Heart right ventricle (tissue), 16 donors: Measurements from ENCODE around the gene DROSHA. TPM values are rescaled to one million over a fixed set of nuclear protein-coding genes. Genes with fewer than 3 reads are reported as not detected.
A peak's percentile ranks its signal among the peaks of the same experiment; 100 is the strongest.

Experiments used
- ATAC-seq, 8 donors: fragments of 200-7000 bp; cut with Tn5 transposase; one replicate each; pipeline ENCODE4 v1.9.1; 2020; ENCODE audit warnings: mild to moderate bottlenecking in 8 of 8, moderate library complexity in 8 of 8, moderate number of reproducible peaks in 1 of 8
- DNase-seq, 2 donors: peaks; one replicate each; pipeline ENCODE4 v3.0.0-alpha.2; 2020
- H3K27ac ChIP-seq, 10 donors: fragments of 200-600 bp; sonication (generic) in 2 of 10; one replicate each; pipeline versions ENCODE4 v1.5.0 to v1.8.0; 2020 to 2022; ENCODE audit warnings: mild to moderate bottlenecking in 3 of 10
- H3K27me3 ChIP-seq, 7 donors: fragments of 200-600 bp; one replicate each; pipeline ENCODE4 v1.8.0; 2021 to 2022; ENCODE audit warnings: mild to moderate bottlenecking in 2 of 7
- H3K36me3 ChIP-seq, 9 donors: fragments of 200-600 bp; sonication (generic) in 1 of 9; one replicate each; pipeline versions ENCODE4 v1.5.0 to v1.8.0; 2020 to 2022; ENCODE audit warnings: mild to moderate bottlenecking in 2 of 9
- H3K4me1 ChIP-seq, 9 donors: fragments of 200-600 bp; sonication (generic) in 1 of 9; one replicate each; pipeline versions ENCODE4 v1.5.0 to v1.8.0; 2020 to 2022; ENCODE audit warnings: mild to moderate bottlenecking in 4 of 9
- H3K4me3 ChIP-seq, 10 donors: fragments of 200-600 bp; sonication (generic) in 2 of 10; one replicate each; pipeline versions ENCODE4 v1.5.0 to v1.8.0; 2020 to 2022; ENCODE audit warnings: mild to moderate bottlenecking in 7 of 10, moderate library complexity in 2 of 10
- H3K9me3 ChIP-seq, 11 donors: fragments of 200-600 bp in 10 of 11; sonication (generic) in 2 of 11; one replicate each; pipeline versions ENCODE4 v1.5.0 to v1.8.0; 2013 to 2022; ENCODE audit warnings: mild to moderate bottlenecking in 2 of 11, control low read depth in 1 of 11, moderate library complexity in 1 of 11
- CTCF ChIP-seq, 9 donors: fragments of 200-600 bp; sonication (generic) in 2 of 9; IDR thresholded peaks; one replicate each; pipeline versions ENCODE4 v1.5.0 to v1.8.0; 2021 to 2022; ENCODE audit warnings: antibody characterized with exemption in 9 of 9, mild to moderate bottlenecking in 5 of 9, moderate library complexity in 1 of 9
- WGBS, 2 donors: extraction: QIAGEN DNeasy Blood & Tissue Kit; methylation state at CpG; one replicate each; pipeline ENCODE4 v1.1.7; 2013; ENCODE audit warnings: inconsistent platforms in 1 of 2; 5-methylcytosine and 5-hydroxymethylcytosine counted together
- intact Hi-C, 10 donors: fragments of 100-400 bp; cut with DNase I; formaldehyde crosslinking; loops; one replicate each; pipeline versions ENCODE4 v1.11.1 to v1.14.2; 2022
- polyA plus RNA-seq, 2 donors: library from polyadenylated mRNA; stranded (reverse); fragments of 200-250 nt; gene quantifications; one replicate each; pipeline ENCODE4 v1.2.3, GENCODE V29; 2013
- total RNA-seq, 10 donors: library from RNA; stranded (reverse); fragmentation: NEBNext Ultra II Directional in 3 of 10; extraction: Animal tissue kit (Norgen Biotek cat#: 25700) in 3 of 10; gene quantifications; one replicate each; pipeline versions ENCODE4 v1.2.1 to v1.2.4, GENCODE V29; 2021 to 2023
- donor health status: Arrhythmogenic right ventricular cardiomyopathy.
- donor health status: ischemic (EF 13 %, LVEDD 7.1; RV severe dilation, severe dysfunction).
- donor health status: healthy with polysubstance abuse.
- donor health status: DM: no; HTN: yes; CAD: no.
- donor health status: DM: no; HTN: no; CAD: no.
- donor health status: ischemic (EF 25% LVEDD 6.9; RV normal size, moderate dysfunction).
- donor health status: ischemic (EF 25% LVEDD 5.7; RV mildly dilated, moderate dysfunction).
- donor health status: healthy.
- donor health status: DM: yes; HTN: yes; CAD: no.
- donor health status: Ischemic cardiomyopathy.
- donor health status: ischemic (EF 35%, LVEDD 5.7; RV mildly dilated, moderate dysfunction).
- donor health status: nonischemic (EF 11% LVEDD 7.7; RV severe dilation, severe dysfunction).
- donor health status: DM: yes; HTN: yes; CAD: no.
- donor health status: PGD.
- donor health status: ischemic (EF 29% LVEDD 5.4; RV normal size, mild dysfunction).
- donor health status: nonischemic (EF 23%, LVEDD 6.1; RV moderate dilation, normal function).

DROSHA gene
- total and polyA plus RNA-seq, 12 donors: 29.8 to 47.6 (median 36.2) TPM

- WGBS, 2 donors: 91 to 96% methylated on average over 3 of the region's 3 CpGs
- H3K9me3 ChIP-seq: no peaks in the 10 kb centered on the region
- intact Hi-C loops: no loop called here
- no peaks in the 10 kb centered on the region for H3K27me3 ChIP-seq
- H3K4me3 ChIP-seq: no peak overlapping the region
- H3K4me1 ChIP-seq: peaks cover 0 to 28% (median 7%) of the 10 kb centered on the region in 9 donors
- no peak for TF ChIP-seq CTCF (IDR thresholded peaks at IDR 0.05)
- ATAC-seq (no peak), DNase-seq (no peak)
- H3K36me3 ChIP-seq: peaks cover 0 to 97% (median 15%) of the 10 kb centered on the region in 9 donors
- H3K27ac ChIP-seq: no peak overlapping the region
These were observed 115.3 kb downstream of the DROSHA start for GRCh38 chr5:31416547-31416946.

GRCh38 chr5:31415960-31416359 lies 115.9 kb downstream of the DROSHA start:
- ATAC-seq (no peak), DNase-seq (no peak)
- Histone ChIP-seq H3K4me1 (peaks cover 0 to 28% (median 7%) of the 10 kb centered on the region in 9 donors), H3K27me3 (no peaks in the 10 kb centered on the region), H3K27ac (no peak overlapping the region), H3K4me3 (no peak overlapping the region), H3K9me3 (no peaks in the 10 kb centered on the region), H3K36me3 (peaks cover 0 to 97% (median 15%) of the 10 kb centered on the region in 9 donors)
- intact Hi-C loops: no loop called here
- 79 to 86% methylated on average over 2 of the region's 2 CpGs for whole genome bisulfite sequencing, 2 donors
- TF ChIP-seq CTCF (IDR thresholded peaks at IDR 0.05): no peak

- intact Hi-C loops: no loop called here
- H3K9me3 ChIP-seq: no peaks in the 10 kb centered on the region
- no peak overlapping the region for H3K4me3 ChIP-seq
- DNase-seq: no peak
- no peak overlapping the region for H3K27ac ChIP-seq
- ATAC-seq: peak in 3 of 8 donors; percentile 27 to 61 (median 46)
- no peaks in the 10 kb centered on the region for H3K27me3 ChIP-seq
- TF ChIP-seq CTCF (IDR thresholded peaks at IDR 0.05): no peak
- peaks cover 0 to 28% (median 7%) of the 10 kb centered on the region in 9 donors for H3K4me1 ChIP-seq
- peaks cover 0 to 97% (median 14%) of the 10 kb centered on the region in 9 donors for H3K36me3 ChIP-seq
- 62 to 71% methylated on average over 6 of the region's 6 CpGs for WGBS, 2 donors
These were observed 116.6 kb downstream of the DROSHA start for GRCh38 chr5:31415009-31415923.

- DNase-seq (peak; percentile 10 to 45), ATAC-seq (peak in 7 of 8 donors; percentile 19 to 84 (median 54))
- H3K27ac ChIP-seq: peak overlapping the region in 2 of 10 donors; percentile 11 to 13
- no peak overlapping the region for H3K4me3 ChIP-seq
- no peaks in the 10 kb centered on the region for H3K27me3 ChIP-seq
- 59 to 67% methylated on average over 8 of the region's 8 CpGs for WGBS, 2 donors
- H3K4me1 ChIP-seq: peaks cover 0 to 41% (median 8%) of the 10 kb centered on the region in 9 donors
- H3K9me3 ChIP-seq: no peaks in the 10 kb centered on the region
- H3K36me3 ChIP-seq: peaks cover 0 to 96% (median 12%) of the 10 kb centered on the region in 9 donors
- no peak for TF ChIP-seq CTCF (IDR thresholded peaks at IDR 0.05)
- intact Hi-C loops: no loop called here
These were observed 118.7 kb downstream of the DROSHA start for GRCh38 chr5:31413030-31413812.
